Activated CD4-positive, alpha-beta T cell treated with anti-CD3 and anti-CD28 coated beads, Interleukin-2, amount 10 ng/mL, durations not matched to agents 7 days and 5 days (primary cell): ENCODE measurements around the gene OAF. TPM values are rescaled to one million over a fixed set of nuclear protein-coding genes. Genes with fewer than 3 reads are reported as not detected.
A peak's percentile ranks its signal among the peaks of the same experiment; 100 is the strongest.

Experiments
- CTCF ChIA-PET: fragments of 350-600 bp; sonication (Branson Sonifier 250); formaldehyde crosslinking; loops from one replicate; lab custom pipeline; 2021; ENCODE audit warnings: antibody characterized with exemption; lab: Charles Lee
- POLR2A ChIA-PET: fragments of 350-600 bp; sonication (Branson Sonifier 250); formaldehyde crosslinking; loops from one replicate; lab custom pipeline; 2021; ENCODE audit warnings: antibody characterized with exemption; lab: Charles Lee
- DNase-seq: peaks from one replicate; pipeline ENCODE4 v3.0.0-alpha.2; 2020
- H3K27ac Mint-ChIP-seq: one replicate; pipeline ENCODE4 v1.8.0; 2021; ENCODE audit warnings: mild to moderate bottlenecking, moderate library complexity, mixed read lengths
- H3K27me3 Mint-ChIP-seq: one replicate; pipeline ENCODE4 v1.8.0; 2021; ENCODE audit warnings: mixed read lengths
- H3K36me3 Mint-ChIP-seq: one replicate; pipeline ENCODE4 v1.8.0; 2021; ENCODE audit warnings: low read depth, mixed read lengths
- H3K4me1 Mint-ChIP-seq: one replicate; pipeline ENCODE4 v1.8.0; 2021; ENCODE audit warnings: mixed read lengths
- H3K4me3 Mint-ChIP-seq: one replicate; pipeline ENCODE4 v1.8.0; 2021; ENCODE audit warnings: mild to moderate bottlenecking, moderate library complexity, mixed read lengths
- H3K9me3 Mint-ChIP-seq: one replicate; pipeline ENCODE4 v1.8.0; 2021; ENCODE audit warnings: mixed read lengths
- total RNA-seq, 2 experiments: library from RNA; stranded (reverse); gene quantifications; one replicate each; pipeline ENCODE4 v1.2.3, GENCODE V29; 2021

Gene OAF
- total RNA-seq, 2 experiments from 2014 or later, result 1.7 to 3.4 TPM

- Mint-ChIP-seq H3K4me3 (no peak overlapping the region), H3K4me1 (no peaks in the 10 kb centered on the region), H3K36me3 (no peaks in the 10 kb centered on the region), H3K27ac (no peak overlapping the region), H3K9me3 (no peaks in the 10 kb centered on the region), H3K27me3 (peaks cover 16% of the 10 kb centered on the region)
- ChIA-PET POLR2A (no interaction called here), CTCF (no interaction called here)
- no peak for DNase-seq
Observed at GRCh38 chr11:120198787-120199469, 11.9 kb upstream of the OAF start.

- no peak overlapping the region for H3K27ac Mint-ChIP-seq
- H3K4me3 Mint-ChIP-seq, result no peak overlapping the region
Observed at GRCh38 chr11:120199613-120200012, 11.2 kb upstream of the OAF start.

GRCh38 chr11:120200677-120201076 is 10.2 kb upstream of the OAF start:
- Mint-ChIP-seq H3K9me3 (no peaks in the 10 kb centered on the region), H3K27me3 (peaks cover 19% of the 10 kb centered on the region), H3K4me1 (no peaks in the 10 kb centered on the region), H3K27ac (no peak overlapping the region), H3K4me3 (no peak overlapping the region), H3K36me3 (no peaks in the 10 kb centered on the region)
- DNase-seq, result no peak
- POLR2A ChIA-PET, result no interaction called here
- CTCF ChIA-PET, result no interaction called here

More at GRCh38 chr11:120199613-120200012, 11.2 kb upstream of the OAF start:
- Mint-ChIP-seq H3K4me1 (no peaks in the 10 kb centered on the region), H3K27me3 (peaks cover 14% of the 10 kb centered on the region), H3K9me3 (no peaks in the 10 kb centered on the region), H3K36me3 (no peaks in the 10 kb centered on the region)
- ChIA-PET CTCF (no interaction called here), POLR2A (no interaction called here)
- DNase-seq, result no peak

- ChIA-PET POLR2A (no interaction called here), CTCF (interaction anchor here (0.7 kb wide), 1 partner anchor 11 kb away, joined by 3 read pairs; no protein-coding TSS in a partner anchor)
- H3K36me3 Mint-ChIP-seq, result no peaks in the 10 kb centered on the region
- H3K4me1 Mint-ChIP-seq, result no peaks in the 10 kb centered on the region
- no peak overlapping the region for H3K4me3 Mint-ChIP-seq
- peaks cover 22% of the 10 kb centered on the region for H3K27me3 Mint-ChIP-seq
- DNase-seq, result no peak
- H3K27ac Mint-ChIP-seq, result no peak overlapping the region
- no peaks in the 10 kb centered on the region for H3K9me3 Mint-ChIP-seq
Observed at GRCh38 chr11:120201653-120202052, 9.2 kb upstream of the OAF start.

- Mint-ChIP-seq H3K4me1 (no peaks in the 10 kb centered on the region), H3K27ac (no peak overlapping the region), H3K9me3 (no peaks in the 10 kb centered on the region), H3K4me3 (no peak overlapping the region), H3K27me3 (peaks cover 35% of the 10 kb centered on the region), H3K36me3 (no peaks in the 10 kb centered on the region)
- ChIA-PET CTCF (interaction anchor here (0.6 kb wide), 2 partner anchors 131 to 536 kb away, joined by 3 to 4 read pairs; no protein-coding TSS in a partner anchor), POLR2A (no interaction called here)
- DNase-seq, result no peak
Observed at GRCh38 chr11:120203626-120204025, 7.2 kb upstream of the OAF start.

- Mint-ChIP-seq H3K27ac (no peak overlapping the region), H3K36me3 (no peaks in the 10 kb centered on the region), H3K4me1 (peaks cover 8% of the 10 kb centered on the region), H3K9me3 (no peaks in the 10 kb centered on the region), H3K27me3 (peaks cover 51% of the 10 kb centered on the region), H3K4me3 (no peak overlapping the region)
- ChIA-PET POLR2A (no interaction called here), CTCF (interaction anchor here (1.1 to 1.5 kb wide), 2 partner anchors 33 to 129 kb away, joined by 4 to 5 read pairs; no protein-coding TSS in a partner anchor)
- no peak for DNase-seq
Observed at GRCh38 chr11:120205596-120206161, 5.2 kb upstream of the OAF start.

GRCh38 chr11:120207512-120207911 is 3.3 kb upstream of the OAF start:
- Mint-ChIP-seq H3K4me1 (peaks cover 14% of the 10 kb centered on the region), H3K27ac (no peak overlapping the region), H3K4me3 (no peak overlapping the region), H3K9me3 (no peaks in the 10 kb centered on the region), H3K36me3 (no peaks in the 10 kb centered on the region), H3K27me3 (peaks cover 53% of the 10 kb centered on the region)
- DNase-seq, result no peak
- ChIA-PET CTCF (no interaction called here), POLR2A (no interaction called here)

GRCh38 chr11:120208001-120208441 is 2.8 kb upstream of the OAF start:
- H3K9me3 Mint-ChIP-seq, result no peaks in the 10 kb centered on the region
- no peak overlapping the region for H3K4me3 Mint-ChIP-seq
- H3K36me3 Mint-ChIP-seq, result no peaks in the 10 kb centered on the region
- no peak overlapping the region for H3K27ac Mint-ChIP-seq
- no peak for DNase-seq
- H3K4me1 Mint-ChIP-seq, result peaks cover 14% of the 10 kb centered on the region
- POLR2A ChIA-PET, result no interaction called here
- CTCF ChIA-PET, result no interaction called here
- H3K27me3 Mint-ChIP-seq, result peaks cover 55% of the 10 kb centered on the region

- no peak for DNase-seq
- peaks cover 14% of the 10 kb centered on the region for H3K4me1 Mint-ChIP-seq
- peaks cover 58% of the 10 kb centered on the region for H3K27me3 Mint-ChIP-seq
- ChIA-PET POLR2A (no interaction called here), CTCF (no interaction called here)
- no peaks in the 10 kb centered on the region for H3K9me3 Mint-ChIP-seq
- H3K36me3 Mint-ChIP-seq, result no peaks in the 10 kb centered on the region
- H3K4me3 Mint-ChIP-seq, result no peak overlapping the region
- H3K27ac Mint-ChIP-seq, result no peak overlapping the region
Observed at GRCh38 chr11:120208777-120209176, 2.1 kb upstream of the OAF start.

GRCh38 chr11:120209746-120210625 is 846 bp upstream of the OAF start:
- peak overlapping the region; percentile 79 for H3K4me3 Mint-ChIP-seq
- peak; percentile 12 for DNase-seq
- no peaks in the 10 kb centered on the region for H3K9me3 Mint-ChIP-seq
- POLR2A ChIA-PET, result interaction anchor here (0.6 kb wide), 1 partner anchor 1005 kb away, joined by 5 read pairs; no protein-coding TSS in a partner anchor
- CTCF ChIA-PET, result no interaction called here
- peaks cover 14% of the 10 kb centered on the region for H3K4me1 Mint-ChIP-seq
- no peaks in the 10 kb centered on the region for H3K36me3 Mint-ChIP-seq
- peaks cover 65% of the 10 kb centered on the region for H3K27me3 Mint-ChIP-seq
- H3K27ac Mint-ChIP-seq, result peak overlapping the region; percentile 72

GRCh38 chr11:120211522-120212258 is 858 bp downstream of the OAF start:
- Mint-ChIP-seq H3K9me3 (no peaks in the 10 kb centered on the region), H3K4me1 (peaks cover 14% of the 10 kb centered on the region)
- POLR2A ChIA-PET, result no interaction called here

GRCh38 chr11:120212259-120212878 is 1.5 kb downstream of the OAF start:
- peaks cover 14% of the 10 kb centered on the region for H3K4me1 Mint-ChIP-seq
- no peak for DNase-seq
- CTCF ChIA-PET, result interaction anchor here (0.7 to 1.1 kb wide), 2 partner anchors 11 to 137 kb away, joined by 3 read pairs; no protein-coding TSS in a partner anchor
- no peak overlapping the region for H3K27ac Mint-ChIP-seq
- POLR2A ChIA-PET, result no interaction called here
- H3K4me3 Mint-ChIP-seq, result peak overlapping the region; percentile 55
- H3K27me3 Mint-ChIP-seq, result peaks cover 55% of the 10 kb centered on the region
- no peaks in the 10 kb centered on the region for H3K36me3 Mint-ChIP-seq
- H3K9me3 Mint-ChIP-seq, result no peaks in the 10 kb centered on the region

More at GRCh38 chr11:120211522-120212258, 858 bp downstream of the OAF start:
- Mint-ChIP-seq H3K27ac (peak overlapping the region; percentile 83), H3K27me3 (peaks cover 56% of the 10 kb centered on the region), H3K36me3 (no peaks in the 10 kb centered on the region), H3K4me3 (peak overlapping the region; percentile 87)
- CTCF ChIA-PET, result interaction anchor here (0.7 kb wide), 1 partner anchor 138 kb away, joined by 3 read pairs; no protein-coding TSS in a partner anchor
- no peak for DNase-seq
